Measurements from ENCODE around the gene MAGI1. TPM values are rescaled to one million over a fixed set of nuclear protein-coding genes. Genes with fewer than 3 reads are reported as not detected.

The MAGI1 gene
- total RNA-seq, 6 donors from 2014 or later: 33.0 to 72.9 (median 62.4) TPM

GRCh38 chr3:65432388-65433003, 606.2 kb downstream of the MAGI1 start:
- H3K27ac ChIP-seq: no peak overlapping the region
- TF ChIP-seq POLR2A (IDR thresholded peaks at IDR 0.05): no peak
- no peak for TF ChIP-seq CTCF (IDR thresholded peaks at IDR 0.05)
- no peak for TF ChIP-seq POLR2AphosphoS5 (IDR thresholded peaks at IDR 0.05)
- TF ChIP-seq EP300 (IDR thresholded peaks at IDR 0.05): no peak
- 89 to 94% methylated on average over 6 of the region's 6 CpGs for WGBS, 2 donors

GRCh38 chr3:65425880-65426279, 612.8 kb downstream of the MAGI1 start:
- no peaks in the 10 kb centered on the region for H3K27me3 ChIP-seq
- no peak for ATAC-seq (ENCODE audit: low FRiP score in 2 of 2)

More at GRCh38 chr3:65432388-65433003, 606.2 kb downstream of the MAGI1 start:
- H3K9me3 ChIP-seq: no peaks in the 10 kb centered on the region
- H3K36me3 ChIP-seq: peaks cover 4 to 19% (median 6%) of the 10 kb centered on the region in 4 donors
- no peak for DNase-seq
- no peaks in the 10 kb centered on the region for H3K27me3 ChIP-seq
- no peak for ATAC-seq (ENCODE audit: low FRiP score in 2 of 2)
- no peak overlapping the region for H3K4me3 ChIP-seq
- no peaks in the 10 kb centered on the region for H3K4me1 ChIP-seq

GRCh38 chr3:65422154-65422553, 616.6 kb downstream of the MAGI1 start:
- H3K27me3 ChIP-seq: no peaks in the 10 kb centered on the region
- ATAC-seq (ENCODE audit: low FRiP score in 2 of 2): no peak
- H3K9me3 ChIP-seq: no peaks in the 10 kb centered on the region
- TF ChIP-seq CTCF (IDR thresholded peaks at IDR 0.05) (no peak), POLR2A (IDR thresholded peaks at IDR 0.05) (no peak), POLR2AphosphoS5 (IDR thresholded peaks at IDR 0.05) (no peak), EP300 (IDR thresholded peaks at IDR 0.05) (no peak)
- peaks cover 0 to 2% (median 0%) of the 10 kb centered on the region in 4 donors for H3K36me3 ChIP-seq
- DNase-seq: no peak
- H3K4me3 ChIP-seq: no peak overlapping the region
- no peaks in the 10 kb centered on the region for H3K4me1 ChIP-seq
- H3K27ac ChIP-seq: no peak overlapping the region
- WGBS, 2 donors: 80 to 86% methylated on average over 3 of the region's 3 CpGs

More at GRCh38 chr3:65425880-65426279, 612.8 kb downstream of the MAGI1 start:
- 79 to 81% methylated on average over 3 of the region's 3 CpGs for WGBS, 2 donors
- TF ChIP-seq POLR2A (IDR thresholded peaks at IDR 0.05) (no peak), POLR2AphosphoS5 (IDR thresholded peaks at IDR 0.05) (no peak), CTCF (IDR thresholded peaks at IDR 0.05) (peak in 1 of 6 experiments; percentile 19), EP300 (IDR thresholded peaks at IDR 0.05) (no peak)
- Histone ChIP-seq H3K4me1 (no peaks in the 10 kb centered on the region), H3K4me3 (no peak overlapping the region), H3K9me3 (no peaks in the 10 kb centered on the region), H3K36me3 (peaks cover 4 to 23% (median 6%) of the 10 kb centered on the region in 4 donors), H3K27ac (no peak overlapping the region)
- no peak for DNase-seq

GRCh38 chr3:65419233-65419632, 619.5 kb downstream of the MAGI1 start:
- H3K27me3 ChIP-seq: no peaks in the 10 kb centered on the region
- H3K4me1 ChIP-seq: no peaks in the 10 kb centered on the region
- 92 to 97% methylated on average over 2 of the region's 2 CpGs for WGBS, 2 donors
- DNase-seq (no peak), ATAC-seq (ENCODE audit: low FRiP score in 2 of 2) (no peak)
- no peaks in the 10 kb centered on the region for H3K9me3 ChIP-seq
- TF ChIP-seq EP300 (IDR thresholded peaks at IDR 0.05) (no peak), POLR2A (IDR thresholded peaks at IDR 0.05) (no peak), CTCF (IDR thresholded peaks at IDR 0.05) (no peak), POLR2AphosphoS5 (IDR thresholded peaks at IDR 0.05) (no peak)
- no peaks in the 10 kb centered on the region for H3K36me3 ChIP-seq
- no peak overlapping the region for H3K4me3 ChIP-seq
- no peak overlapping the region for H3K27ac ChIP-seq

GRCh38 chr3:65413891-65414290, 624.8 kb downstream of the MAGI1 start:
- H3K4me1 ChIP-seq: peaks cover 0 to 12% (median 7%) of the 10 kb centered on the region in 4 donors
- H3K9me3 ChIP-seq: no peaks in the 10 kb centered on the region
- no peaks in the 10 kb centered on the region for H3K36me3 ChIP-seq
- TF ChIP-seq CTCF (IDR thresholded peaks at IDR 0.05) (no peak), POLR2A (IDR thresholded peaks at IDR 0.05) (no peak), POLR2AphosphoS5 (IDR thresholded peaks at IDR 0.05) (no peak), EP300 (IDR thresholded peaks at IDR 0.05) (no peak)
- H3K27me3 ChIP-seq: no peaks in the 10 kb centered on the region
- ATAC-seq (ENCODE audit: low FRiP score in 2 of 2) (no peak), DNase-seq (no peak)
- H3K4me3 ChIP-seq: no peak overlapping the region
- no peak overlapping the region for H3K27ac ChIP-seq
- WGBS, 2 donors: 73 to 74% methylated on average over 3 of the region's 3 CpGs
